Ishikawa (cell line): ENCODE results near the gene USP7.

Experiments
- MAX ChIP-seq: IDR thresholded peaks from 2 replicates; pipeline ENCODE4 v1.6.1; 2012
- NFIC ChIP-seq: IDR thresholded peaks from 2 replicates; pipeline ENCODE4 v1.6.1; 2012
- REST ChIP-seq: IDR thresholded peaks from 2 replicates; pipeline ENCODE4 v1.6.1; 2012; ENCODE audit warnings: low read depth, mild to moderate bottlenecking
- TCF12 ChIP-seq: IDR thresholded peaks from 2 replicates; pipeline ENCODE4 v1.6.1; 2012; ENCODE audit warnings: low read depth

GRCh38 chr16:8931859-8932258 is 31.8 kb downstream of the USP7 start:
- TF ChIP-seq TCF12 (no peak), NFIC (no peak), REST (peak; percentile 97), MAX (0 out of 2 replicates have a peak, but pooled peaks have one; percentile 38)
